Adrenal gland (tissue), 12 donors: ENCODE results near the gene OVOL3. TPM values are rescaled to one million over a fixed set of nuclear protein-coding genes. Genes with fewer than 3 reads are reported as not detected.

Experiments used
- DNase-seq, 7 donors: peaks; one replicate each; pipeline ENCODE4 v3.0.0-alpha.2; 2019 to 2020
- H3K27ac ChIP-seq, 5 donors: fragments of 200-600 bp; sonication (generic) in 4 of 5; 1 replicate in 3 of 5; 2 replicates in 2 of 5; pipeline versions ENCODE4 v1.5.1 to v1.8.0; 2016 to 2020; ENCODE audit warnings: mild to moderate bottlenecking in 1 of 5
- H3K27me3 ChIP-seq: fragments of 200-600 bp; 2 replicates; pipeline ENCODE4 v1.8.0; 2021
- H3K36me3 ChIP-seq, 2 donors: fragments of 200-600 bp; replicated peaks in 1 of 2; 1 replicate in 1 of 2; 2 replicates in 1 of 2; pipeline versions ENCODE4 v1.5.1 to v1.8.0; 2018 to 2022
- H3K4me1 ChIP-seq, 2 donors: fragments of 200-600 bp; replicated peaks in 1 of 2; 1 replicate in 1 of 2; 2 replicates in 1 of 2; pipeline versions ENCODE4 v1.5.1 to v1.8.0; 2018 to 2021
- H3K4me3 ChIP-seq, 4 donors: fragments of 200-600 bp; sonication (generic) in 3 of 4; one replicate each; pipeline ENCODE4 v1.5.1; 2016 to 2018
- H3K9me3 ChIP-seq, 3 donors: fragments of 200-600 bp; sonication (generic) in 1 of 3; replicated peaks in 1 of 3; 1 replicate in 2 of 3; 2 replicates in 1 of 3; pipeline versions ENCODE4 v1.5.1 to v1.8.0; 2016 to 2021
- POLR2A ChIP-seq, 2 donors: fragments of 450-650 bp; IDR thresholded peaks; one replicate each; pipeline ENCODE4 v1.6.1; 2017; ENCODE audit warnings: antibody characterized with exemption in 2 of 2, mild to moderate bottlenecking in 2 of 2, moderate library complexity in 1 of 2
- WGBS, 4 donors: extraction: QIAGEN DNeasy Blood & Tissue Kit in 2 of 4; methylation state at CpG; one replicate each; pipeline versions ENCODE4 v1.1.5 to v1.1.7; 2013 to 2017; 5-methylcytosine and 5-hydroxymethylcytosine counted together
- intact Hi-C, 2 donors: fragments of 100-400 bp; cut with DNase I; formaldehyde crosslinking; loops; one replicate each; pipeline versions ENCODE4 v1.14.1 to v1.15.0; 2022 to 2023
- polyA plus RNA-seq, 3 donors: library from polyadenylated mRNA; stranded (reverse); fragments of 200-250 nt in 2 of 3; fragments of 350-450 nt in 1 of 3; fragmentation: Illumina TruSeq in 1 of 3; extraction: RNeasy Lipid Tissue Mini Kit (QIAGEN cat#74804) in 1 of 3; gene quantifications; one replicate each; pipeline ENCODE4 v1.2.3, GENCODE V29; 2013 to 2014
- total RNA-seq, 9 donors: library from RNA; depleted of rRNA in 4 of 9; stranded (reverse); fragments of >200 nt in 4 of 9; fragments of 120-200 nt in 1 of 9; fragmentation: NEBNext Ultra II Directional in 1 of 9; extraction: Animal tissue kit (Norgen Biotek cat#: 25700) in 1 of 9; gene quantifications; one replicate each; pipeline versions ENCODE4 v1.1.0 to v1.2.4, GENCODE V29; 2013 to 2023
- TF ChIP-seq, protein P1 (sequence below), 6 experiments: fragments of 450-650 bp in 4 of 6; fragments of 200-600 bp in 2 of 6; sonication (generic) in 1 of 6; IDR thresholded peaks; 1 replicate in 5 of 6; 2 replicates in 1 of 6; pipeline versions ENCODE4 v1.5.1 to v1.8.0; 2016 to 2021; ENCODE audit warnings: antibody characterized with exemption in 6 of 6, mild to moderate bottlenecking in 2 of 6, moderate library complexity in 1 of 6
- donor health status: healthy with polysubstance abuse.
- donor health status: Bipolar disorder and iron deficiency.
- donor health status: DM: yes; HTN: yes; CAD: no.
- donor health status: DM: no; HTN: no; CAD: no.
- donor health status: DM: no; HTN: no; CAD: no.
- donor health status: DM: yes; HTN: yes; CAD: no.

OVOL3 gene
- total and polyA plus RNA-seq, 12 donors: not detected

DNA sequence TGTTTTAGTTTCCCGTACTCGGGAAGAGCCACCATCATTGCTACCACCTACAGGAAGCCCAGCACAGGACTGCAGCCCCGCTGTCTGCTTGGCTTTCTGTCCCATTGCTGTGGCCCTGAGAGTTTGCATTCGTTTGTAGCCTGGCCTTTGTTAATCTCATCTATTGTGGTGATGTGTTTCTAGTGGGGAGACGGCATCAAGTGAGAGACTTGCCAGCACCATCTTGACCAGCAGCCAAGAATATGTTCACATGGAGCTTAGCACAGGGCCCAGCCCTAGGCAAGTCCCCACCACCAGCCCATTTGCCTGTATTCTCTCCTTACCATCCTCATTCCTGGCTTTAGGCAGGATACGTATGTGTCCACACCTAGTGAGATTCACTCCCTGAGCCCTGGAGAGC lies 17.3 kb upstream of the OVOL3 start:
- intact Hi-C loops: no loop called here
- TF ChIP-seq, protein P1, sequence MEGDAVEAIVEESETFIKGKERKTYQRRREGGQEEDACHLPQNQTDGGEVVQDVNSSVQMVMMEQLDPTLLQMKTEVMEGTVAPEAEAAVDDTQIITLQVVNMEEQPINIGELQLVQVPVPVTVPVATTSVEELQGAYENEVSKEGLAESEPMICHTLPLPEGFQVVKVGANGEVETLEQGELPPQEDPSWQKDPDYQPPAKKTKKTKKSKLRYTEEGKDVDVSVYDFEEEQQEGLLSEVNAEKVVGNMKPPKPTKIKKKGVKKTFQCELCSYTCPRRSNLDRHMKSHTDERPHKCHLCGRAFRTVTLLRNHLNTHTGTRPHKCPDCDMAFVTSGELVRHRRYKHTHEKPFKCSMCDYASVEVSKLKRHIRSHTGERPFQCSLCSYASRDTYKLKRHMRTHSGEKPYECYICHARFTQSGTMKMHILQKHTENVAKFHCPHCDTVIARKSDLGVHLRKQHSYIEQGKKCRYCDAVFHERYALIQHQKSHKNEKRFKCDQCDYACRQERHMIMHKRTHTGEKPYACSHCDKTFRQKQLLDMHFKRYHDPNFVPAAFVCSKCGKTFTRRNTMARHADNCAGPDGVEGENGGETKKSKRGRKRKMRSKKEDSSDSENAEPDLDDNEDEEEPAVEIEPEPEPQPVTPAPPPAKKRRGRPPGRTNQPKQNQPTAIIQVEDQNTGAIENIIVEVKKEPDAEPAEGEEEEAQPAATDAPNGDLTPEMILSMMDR (IDR thresholded peaks at IDR 0.05): no peak
- no peak for TF ChIP-seq POLR2A (IDR thresholded peaks at IDR 0.05)
- no peaks in the 10 kb centered on the region for H3K4me1 ChIP-seq
- H3K27ac ChIP-seq: no peak overlapping the region
- 71 to 97% (median 80%) methylated on average over 2 to 6 of the region's 6 CpGs for WGBS, 4 donors
- DNase-seq: no peak
- H3K27me3 ChIP-seq: no peaks in the 10 kb centered on the region
- H3K9me3 ChIP-seq: no peaks in the 10 kb centered on the region
- no peaks in the 10 kb centered on the region for H3K36me3 ChIP-seq
- no peak overlapping the region for H3K4me3 ChIP-seq

DNA sequence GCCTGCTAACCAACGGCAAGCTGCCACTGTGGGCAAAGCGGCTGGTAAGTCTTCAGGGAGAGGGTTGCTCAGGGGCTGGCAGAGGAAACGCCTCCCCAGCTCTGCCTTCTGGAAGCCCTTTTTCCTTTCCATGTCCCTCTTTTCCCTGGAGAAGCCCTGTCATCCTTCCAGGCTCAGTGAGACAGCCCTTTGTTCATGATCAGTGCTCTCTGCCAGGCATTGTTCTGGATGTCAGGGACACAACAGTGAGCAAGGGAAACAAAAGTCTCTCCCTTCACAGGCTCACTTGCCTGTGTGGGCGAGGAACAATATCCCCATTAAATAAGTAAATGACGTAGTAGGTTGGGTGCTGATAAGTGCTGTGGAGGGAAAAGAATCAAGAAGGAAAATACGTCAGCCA lies 13.9 kb upstream of the OVOL3 start:
- whole genome bisulfite sequencing, 4 donors: 91 to 96% (median 93%) methylated on average over 6 of the region's 6 CpGs

DNA sequence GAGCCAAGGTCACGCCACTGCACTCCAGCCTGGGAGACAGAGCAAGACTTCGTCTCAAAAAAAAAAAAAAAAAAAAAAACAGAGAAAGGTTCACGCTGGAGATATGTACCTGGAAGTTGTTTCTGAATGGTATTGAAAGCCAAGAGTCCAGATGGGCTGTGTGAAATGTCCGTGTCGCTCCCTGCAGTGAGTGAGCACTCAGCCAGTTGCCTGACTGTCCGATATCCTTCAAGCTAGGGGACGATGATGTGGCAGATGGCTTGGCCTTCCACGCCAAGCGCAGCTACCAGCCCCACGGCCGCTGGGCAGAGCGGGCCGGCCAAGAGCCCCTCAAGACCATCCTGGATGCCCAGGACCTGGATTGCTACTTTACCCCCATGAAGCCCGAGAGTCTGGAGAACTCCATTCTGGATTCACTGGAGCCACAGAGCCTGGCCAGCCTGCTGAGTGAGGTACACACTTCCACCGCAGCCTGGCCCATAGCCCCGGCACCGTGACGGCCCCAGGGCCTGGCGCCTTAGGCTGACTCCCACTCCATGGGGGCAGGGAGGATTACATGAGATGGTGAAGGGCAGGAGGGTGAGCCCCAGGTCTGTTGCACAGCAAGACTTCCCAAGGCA lies 11.7 kb upstream of the OVOL3 start:
- intact Hi-C loops: no loop called here
- DNase-seq: no peak
- H3K4me3 ChIP-seq: no peak overlapping the region
- H3K27ac ChIP-seq: no peak overlapping the region
- TF ChIP-seq, protein P1 (IDR thresholded peaks at IDR 0.05): no peak
- TF ChIP-seq POLR2A (IDR thresholded peaks at IDR 0.05): no peak
- no peaks in the 10 kb centered on the region for H3K27me3 ChIP-seq
- no peaks in the 10 kb centered on the region for H3K36me3 ChIP-seq
- no peaks in the 10 kb centered on the region for H3K4me1 ChIP-seq
- no peaks in the 10 kb centered on the region for H3K9me3 ChIP-seq
- WGBS, 4 donors: 79 to 95% (median 87%) methylated on average over 14 to 19 of the region's 19 CpGs

More for the DNA sequence above, 13.9 kb upstream of the OVOL3 start:
- TF ChIP-seq, protein P1 (IDR thresholded peaks at IDR 0.05): no peak
- TF ChIP-seq POLR2A (IDR thresholded peaks at IDR 0.05): no peak
- intact Hi-C loops: no loop called here
- no peak overlapping the region for H3K27ac ChIP-seq
- no peaks in the 10 kb centered on the region for H3K4me1 ChIP-seq
- no peak overlapping the region for H3K4me3 ChIP-seq
- DNase-seq: no peak
- H3K27me3 ChIP-seq: no peaks in the 10 kb centered on the region
- no peaks in the 10 kb centered on the region for H3K36me3 ChIP-seq
- no peaks in the 10 kb centered on the region for H3K9me3 ChIP-seq

DNA sequence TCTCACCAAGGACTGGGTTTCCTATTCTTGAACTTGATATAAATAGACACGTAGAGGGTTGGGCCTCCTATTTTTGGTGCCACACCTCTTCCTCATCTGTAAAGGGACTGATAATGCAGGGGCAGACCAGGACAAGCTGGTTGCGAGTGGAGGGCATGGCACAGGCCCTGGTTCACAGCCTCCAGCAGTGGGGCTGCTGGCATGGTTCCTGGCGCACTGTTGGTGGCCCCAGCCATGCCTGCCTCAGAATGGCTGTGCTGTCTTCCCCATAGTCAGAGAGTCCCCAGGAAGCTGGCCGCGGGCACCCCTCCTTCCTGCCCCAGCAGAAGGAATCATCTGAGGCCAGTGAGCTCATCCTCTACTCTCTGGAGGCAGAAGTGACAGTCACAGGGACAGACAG lies 10.5 kb upstream of the OVOL3 start:
- intact Hi-C loops: no loop called here
- H3K27me3 ChIP-seq: no peaks in the 10 kb centered on the region
- H3K9me3 ChIP-seq: no peaks in the 10 kb centered on the region
- no peaks in the 10 kb centered on the region for H3K4me1 ChIP-seq
- DNase-seq: no peak
- TF ChIP-seq, protein P1 (IDR thresholded peaks at IDR 0.05): no peak
- no peak for TF ChIP-seq POLR2A (IDR thresholded peaks at IDR 0.05)
- 75 to 87% (median 82%) methylated on average over 2 to 5 of the region's 5 CpGs; no CpG with 5 or more reads in 1 of the 4 donors for WGBS, 4 donors
- H3K27ac ChIP-seq: no peak overlapping the region
- no peak overlapping the region for H3K4me3 ChIP-seq
- H3K36me3 ChIP-seq: no peaks in the 10 kb centered on the region
